IPS-15b (cell line): ENCODE data around the gene MYO1E.
"Not testable (repeated sequence)": the region's sequence is repeated elsewhere in the genome, so short reads cannot be mapped to it uniquely, and the experiment has no call there.

ENCODE experiments used
- H3K27me3 ChIP-seq: one replicate; pipeline ENCODE4 v1.6.1; 2013; ENCODE audit warnings: low read length; ENCODE audit not compliant: control insufficient read depth, insufficient read depth
- H3K36me3 ChIP-seq: one replicate; pipeline ENCODE4 v1.6.1; 2013; ENCODE audit warnings: low read length; ENCODE audit not compliant: control insufficient read depth, insufficient read depth
- H3K4me1 ChIP-seq: one replicate; pipeline ENCODE4 v1.6.1; 2013; ENCODE audit warnings: mild to moderate bottlenecking, low read length; ENCODE audit not compliant: control insufficient read depth, insufficient read depth
- H3K4me3 ChIP-seq: one replicate; pipeline ENCODE4 v1.5.1; 2013; ENCODE audit warnings: low read depth, low read length
- H3K9ac ChIP-seq: one replicate; pipeline ENCODE4 v1.6.1; 2013; ENCODE audit warnings: low read depth, mild to moderate bottlenecking, low read length
- H3K9me3 ChIP-seq: one replicate; pipeline ENCODE4 v1.6.1; 2013; ENCODE audit warnings: mild to moderate bottlenecking, low read length; ENCODE audit not compliant: control insufficient read depth, insufficient read depth

MYO1E gene

DNA sequence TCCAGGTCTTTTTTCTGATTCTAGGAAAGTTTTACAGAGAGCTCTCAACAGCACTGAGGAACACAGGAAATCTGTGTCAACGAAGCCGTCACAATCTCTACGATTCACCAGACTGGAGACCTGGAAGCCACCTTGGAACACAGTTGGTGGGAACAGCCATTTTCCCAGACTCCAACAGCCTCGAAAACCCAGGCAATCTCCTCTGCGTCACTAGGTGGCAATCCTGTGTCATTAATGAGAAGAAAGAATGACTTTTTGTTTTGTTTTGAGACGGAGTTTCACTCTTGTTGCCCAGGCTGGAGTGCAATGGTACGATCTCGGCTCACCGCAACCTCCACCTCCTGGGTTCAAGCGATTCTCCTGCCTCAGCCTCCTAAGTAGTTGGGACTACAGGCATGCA is 228.1 kb downstream of the MYO1E start:
- H3K36me3 ChIP-seq = peaks cover 11% of the 10 kb centered on the region

DNA sequence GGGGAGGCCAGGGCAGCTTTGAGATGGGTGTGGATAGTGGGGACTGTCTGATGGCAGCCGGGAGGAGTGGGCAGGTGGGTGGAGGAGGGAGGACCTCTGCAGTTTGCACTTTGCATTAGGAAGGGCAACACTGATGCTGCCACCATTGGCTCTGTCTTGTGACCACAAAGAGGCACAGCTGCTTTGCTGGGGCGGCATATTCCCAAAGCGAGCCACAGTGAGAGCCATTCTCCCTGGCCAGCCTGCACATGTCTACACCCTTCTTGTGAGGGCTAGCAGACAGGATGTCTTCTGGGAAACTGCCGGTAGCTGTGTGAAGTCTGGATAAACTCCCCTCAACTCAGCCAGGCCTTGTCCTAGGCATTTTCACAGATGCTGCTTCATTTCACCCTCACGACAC is 229.4 kb downstream of the MYO1E start:
- H3K27me3 ChIP-seq = no peaks in the 10 kb centered on the region
- no peak overlapping the region for H3K9ac ChIP-seq
- H3K9me3 ChIP-seq = no peaks in the 10 kb centered on the region
- H3K36me3 ChIP-seq = peaks cover 11% of the 10 kb centered on the region
- H3K4me3 ChIP-seq = no peak overlapping the region
- H3K4me1 ChIP-seq = peaks cover 2% of the 10 kb centered on the region

More for the DNA sequence above, 228.1 kb downstream of the MYO1E start:
- not testable (repeated sequence) for H3K9me3 ChIP-seq, H3K27me3 ChIP-seq, H3K4me3 ChIP-seq, H3K9ac ChIP-seq, H3K4me1 ChIP-seq

DNA sequence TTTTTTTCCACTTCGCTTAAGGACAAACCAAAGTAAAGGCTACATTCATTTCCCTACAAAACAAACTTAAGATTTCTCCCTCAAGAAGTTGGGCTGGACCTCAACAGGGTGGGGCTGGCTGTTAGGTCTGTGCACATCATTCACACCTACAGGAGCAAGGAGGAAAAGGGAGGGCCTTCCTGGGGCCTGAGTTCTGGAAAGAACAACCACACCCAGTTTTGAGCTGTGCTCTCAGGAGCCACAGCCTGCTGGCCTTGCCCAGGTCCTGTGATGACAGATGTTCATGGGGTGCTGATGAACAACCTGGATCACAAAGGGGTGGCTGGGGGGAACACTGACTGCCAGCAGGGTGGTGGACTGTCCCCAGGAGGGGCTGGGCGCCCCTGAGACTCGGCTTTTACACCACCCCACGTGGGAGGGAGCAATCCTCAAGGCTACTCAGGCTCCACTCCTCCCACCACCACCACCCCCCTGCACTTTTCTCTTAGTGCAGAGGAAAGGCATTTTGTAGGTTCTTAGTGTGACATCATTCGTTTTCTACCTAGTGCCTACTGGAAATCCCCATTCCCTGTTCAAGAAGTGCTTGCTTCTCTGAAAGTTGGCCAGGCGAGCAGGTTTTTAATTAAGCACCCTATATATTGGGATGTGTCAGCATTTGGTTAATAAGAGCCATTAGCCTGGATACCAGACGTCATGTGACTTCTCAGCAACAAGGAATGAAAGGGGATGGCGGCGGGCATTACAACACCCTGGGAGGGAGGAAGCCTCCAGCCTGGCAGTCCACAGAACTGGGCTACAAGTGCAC is 232.0 kb downstream of the MYO1E start:
- no peaks in the 10 kb centered on the region for H3K9me3 ChIP-seq
- H3K4me1 ChIP-seq = no peaks in the 10 kb centered on the region
- H3K36me3 ChIP-seq = peaks cover 16% of the 10 kb centered on the region
- H3K27me3 ChIP-seq = no peaks in the 10 kb centered on the region
- H3K4me3 ChIP-seq = no peak overlapping the region
- H3K9ac ChIP-seq = no peak overlapping the region

DNA sequence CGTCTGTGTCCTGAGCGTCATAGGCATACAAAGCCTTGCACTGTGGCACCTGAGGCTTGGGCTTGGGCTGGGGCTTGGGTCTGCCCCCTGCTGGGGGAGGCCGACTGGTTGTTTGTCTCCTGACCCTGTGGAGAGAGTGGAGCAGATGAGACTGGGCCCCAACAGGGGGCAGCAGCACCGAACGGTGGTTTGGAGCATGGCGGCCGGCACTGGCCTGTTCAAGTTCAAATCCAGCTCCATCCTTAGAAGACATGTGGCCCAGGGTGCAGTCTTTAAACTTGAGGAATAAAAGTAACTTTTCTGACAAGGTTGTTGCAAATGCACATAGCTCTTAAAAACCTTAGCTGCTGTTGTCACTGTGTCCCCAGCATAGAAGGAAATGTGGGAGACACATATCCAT is 234.4 kb downstream of the MYO1E start:
- H3K9ac ChIP-seq = no peak overlapping the region
- no peaks in the 10 kb centered on the region for H3K4me1 ChIP-seq
- no peaks in the 10 kb centered on the region for H3K9me3 ChIP-seq
- H3K27me3 ChIP-seq = no peaks in the 10 kb centered on the region
- H3K4me3 ChIP-seq = no peak overlapping the region
- peaks cover 19% of the 10 kb centered on the region for H3K36me3 ChIP-seq

DNA sequence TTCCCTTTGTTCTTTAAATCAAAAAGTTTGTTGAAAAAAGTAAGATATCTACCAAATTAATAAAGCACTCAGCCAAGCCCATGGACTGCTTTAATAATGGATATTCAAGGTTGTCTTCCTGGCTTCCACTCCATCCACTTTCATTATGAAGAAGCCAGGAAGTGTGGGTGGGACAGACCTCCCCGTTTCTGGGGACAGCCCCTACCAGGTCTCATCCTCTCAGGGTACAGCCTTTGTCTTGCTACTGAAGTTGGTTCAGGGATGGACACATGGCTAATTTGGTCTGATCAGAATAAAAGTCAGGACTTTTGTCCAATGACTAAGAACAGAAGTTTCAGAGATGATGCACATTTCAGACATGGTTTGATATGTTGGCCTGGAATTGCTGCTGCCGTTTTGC is 235.1 kb downstream of the MYO1E start:
- Histone ChIP-seq H3K9me3 (no peaks in the 10 kb centered on the region), H3K9ac (no peak overlapping the region), H3K4me1 (no peaks in the 10 kb centered on the region), H3K27me3 (no peaks in the 10 kb centered on the region), H3K4me3 (no peak overlapping the region), H3K36me3 (peaks cover 19% of the 10 kb centered on the region)

DNA sequence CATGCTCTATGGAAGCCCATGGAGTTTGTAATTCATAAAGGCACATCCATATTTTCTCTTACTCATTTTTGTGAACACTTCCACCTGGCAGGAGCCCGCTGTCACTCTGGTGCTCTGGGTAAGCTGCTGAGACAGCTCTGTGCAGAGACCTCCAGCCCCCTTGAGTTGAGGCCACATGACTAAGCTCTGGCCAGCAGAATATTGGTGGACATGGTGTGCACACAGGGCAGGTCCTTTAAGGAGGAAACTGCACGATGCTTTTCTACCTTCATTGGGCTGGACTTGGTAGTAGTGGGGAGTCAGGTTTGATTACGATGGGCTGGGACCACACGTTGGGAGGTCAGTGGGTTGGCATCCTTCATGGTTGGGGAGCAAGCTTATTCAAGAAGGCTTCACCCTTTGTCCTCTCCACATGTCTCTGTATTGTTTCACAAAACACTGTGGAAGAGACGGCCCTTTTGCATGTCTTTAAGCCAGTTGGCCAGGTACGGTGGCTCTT is 238.7 kb downstream of the MYO1E start:
- no peaks in the 10 kb centered on the region for H3K9me3 ChIP-seq
- H3K9ac ChIP-seq = no peak overlapping the region
- no peaks in the 10 kb centered on the region for H3K27me3 ChIP-seq
- H3K36me3 ChIP-seq = peaks cover 28% of the 10 kb centered on the region
- H3K4me3 ChIP-seq = no peak overlapping the region
- no peaks in the 10 kb centered on the region for H3K4me1 ChIP-seq

DNA sequence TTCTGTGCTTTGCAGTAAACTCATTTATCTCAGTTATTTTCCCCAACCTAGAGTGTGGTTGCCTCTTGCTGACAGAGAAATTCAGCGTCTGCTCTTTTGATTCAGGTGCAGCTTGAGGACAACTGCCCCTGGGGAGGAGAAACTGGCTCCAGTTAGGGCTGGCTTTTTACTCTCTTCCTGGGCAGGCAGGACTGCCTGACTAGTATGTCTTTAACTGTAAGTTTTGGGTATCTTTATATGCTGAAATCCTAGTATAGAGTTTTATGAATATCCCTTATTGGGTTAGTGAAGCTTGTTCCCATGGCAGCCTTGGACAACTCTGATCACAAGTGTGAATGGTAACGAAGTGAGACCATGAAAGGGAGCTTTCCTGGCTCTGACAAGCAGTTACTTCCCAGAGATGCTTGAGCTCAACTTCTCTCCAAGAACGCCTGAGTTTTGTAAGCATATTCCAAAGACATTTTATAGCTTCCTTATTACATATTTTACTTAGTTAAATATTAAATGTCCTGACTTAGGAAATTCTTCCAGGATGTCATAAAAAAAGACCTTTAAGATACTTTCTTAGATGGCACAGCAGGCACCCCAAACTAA is 240.6 kb downstream of the MYO1E start:
- H3K36me3 ChIP-seq = peaks cover 21% of the 10 kb centered on the region
- H3K4me1 ChIP-seq = no peaks in the 10 kb centered on the region
- H3K9me3 ChIP-seq = no peaks in the 10 kb centered on the region
- H3K4me3 ChIP-seq = no peak overlapping the region
- no peak overlapping the region for H3K9ac ChIP-seq
- H3K27me3 ChIP-seq = no peaks in the 10 kb centered on the region

DNA sequence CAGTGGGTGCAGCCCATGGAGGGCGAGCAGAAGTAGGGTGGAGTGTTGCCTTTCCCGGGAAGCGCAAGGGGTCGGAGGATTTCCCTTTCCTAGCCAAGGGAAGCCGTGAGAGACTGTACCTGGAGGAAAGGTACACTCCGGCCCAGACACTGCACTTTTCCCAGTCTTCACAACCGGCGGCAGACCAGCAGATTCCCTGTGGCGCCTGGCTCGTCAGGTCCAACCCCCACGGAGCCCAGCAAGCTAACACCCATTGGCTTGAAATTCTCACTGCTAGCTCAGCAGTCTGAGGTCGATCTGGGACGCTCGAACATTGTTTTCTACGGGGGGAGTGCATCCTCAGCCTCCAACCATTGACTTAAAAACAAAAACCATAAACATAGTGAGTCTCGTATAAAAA is 241.2 kb downstream of the MYO1E start:
- no peaks in the 10 kb centered on the region for H3K9me3 ChIP-seq
- H3K4me3 ChIP-seq = no peak overlapping the region
- H3K27me3 ChIP-seq = no peaks in the 10 kb centered on the region
- no peak overlapping the region for H3K9ac ChIP-seq
- peaks cover 21% of the 10 kb centered on the region for H3K36me3 ChIP-seq
- no peaks in the 10 kb centered on the region for H3K4me1 ChIP-seq

DNA sequence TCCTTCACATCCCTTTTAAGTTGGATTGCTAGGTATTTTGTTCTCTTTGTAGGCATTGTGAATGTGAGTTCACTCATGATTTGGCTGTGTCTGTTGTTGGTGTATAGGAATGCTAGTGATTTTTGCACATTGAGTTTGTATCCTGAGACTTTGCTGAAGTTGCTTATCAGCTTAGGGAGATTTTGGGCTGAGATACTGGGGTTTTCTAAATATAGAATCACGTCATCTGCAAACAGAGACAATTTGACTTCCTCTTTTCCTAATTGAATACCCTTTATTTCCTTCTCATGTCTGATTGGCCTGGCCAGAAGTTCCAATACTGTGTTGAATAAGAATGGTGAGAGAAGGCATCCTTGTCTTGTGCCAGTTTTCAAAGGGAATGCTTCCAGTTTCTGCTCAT is 245.4 kb downstream of the MYO1E start:
- peaks cover 12% of the 10 kb centered on the region for H3K36me3 ChIP-seq
- H3K9me3 ChIP-seq, H3K4me3 ChIP-seq, H3K4me1 ChIP-seq, H3K9ac ChIP-seq, H3K27me3 ChIP-seq: not testable (repeated sequence)

DNA sequence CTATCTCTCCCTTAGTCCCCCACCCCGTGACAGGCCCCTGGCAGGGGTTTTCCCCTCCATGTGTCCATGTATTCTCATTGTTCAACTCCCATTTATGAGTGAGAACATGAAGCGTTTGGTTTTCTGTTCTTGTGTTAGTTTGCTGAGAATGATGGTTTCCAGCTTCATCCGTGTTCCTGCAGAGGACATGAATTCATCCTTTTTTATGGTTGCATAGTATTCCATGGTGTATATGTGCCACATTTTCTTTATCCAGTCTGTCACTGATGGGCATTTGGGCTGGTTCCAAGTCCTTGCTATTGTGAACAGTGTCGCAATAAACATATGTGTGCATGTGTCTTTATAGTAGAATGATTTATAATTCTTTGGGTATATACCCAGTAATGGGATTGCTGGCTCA is 247.0 kb downstream of the MYO1E start:
- not testable (repeated sequence) for H3K4me1 ChIP-seq, H3K27me3 ChIP-seq, H3K4me3 ChIP-seq, H3K9ac ChIP-seq, H3K36me3 ChIP-seq, H3K9me3 ChIP-seq

DNA sequence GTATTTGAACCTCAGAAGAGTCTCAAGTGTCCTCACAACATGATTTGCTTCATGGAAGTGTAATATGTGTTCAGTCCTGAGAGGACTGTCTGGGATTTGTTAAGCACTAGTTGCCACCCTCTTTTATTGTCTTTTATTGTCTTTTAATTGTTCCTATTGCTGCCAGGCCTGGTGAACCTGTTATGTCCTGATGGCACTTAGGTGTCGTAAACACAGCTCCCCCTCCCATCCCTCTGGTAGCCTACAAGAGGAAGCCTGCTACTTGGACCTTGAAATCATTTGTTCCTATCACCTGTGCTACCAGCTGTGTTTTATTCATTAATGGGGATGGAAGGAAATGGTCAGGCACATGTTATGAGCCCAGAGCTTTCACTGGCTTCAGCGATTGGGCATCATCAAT is 248.4 kb downstream of the MYO1E start:
- no peaks in the 10 kb centered on the region for H3K27me3 ChIP-seq
- H3K36me3 ChIP-seq = peaks cover 3% of the 10 kb centered on the region
- H3K4me1 ChIP-seq = no peaks in the 10 kb centered on the region
- no peak overlapping the region for H3K9ac ChIP-seq
- H3K9me3 ChIP-seq = no peaks in the 10 kb centered on the region
- no peak overlapping the region for H3K4me3 ChIP-seq

DNA sequence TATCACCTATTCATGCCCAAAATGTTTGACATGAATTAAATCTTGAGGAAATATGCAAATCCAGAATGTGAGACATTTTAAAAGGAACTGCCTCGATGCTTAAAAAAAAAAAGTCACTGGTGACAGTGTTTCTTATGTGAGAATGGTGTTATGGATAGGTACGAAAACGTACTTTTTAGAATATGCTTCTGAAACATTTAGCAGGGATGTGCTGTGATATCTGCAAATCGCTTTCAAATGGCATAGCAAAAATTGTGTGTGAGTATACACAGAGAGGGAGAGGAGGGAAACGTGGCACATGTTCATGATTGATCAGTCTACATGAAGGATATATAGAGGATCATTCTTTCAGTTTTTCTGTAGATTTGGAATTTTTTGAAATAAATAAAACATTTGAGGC is 251.7 kb downstream of the MYO1E start:
- no peaks in the 10 kb centered on the region for H3K4me1 ChIP-seq
- H3K36me3 ChIP-seq = peaks cover 20% of the 10 kb centered on the region

More for the DNA sequence above, 251.7 kb downstream of the MYO1E start:
- no peaks in the 10 kb centered on the region for H3K9me3 ChIP-seq
- no peak overlapping the region for H3K4me3 ChIP-seq
- H3K9ac ChIP-seq = no peak overlapping the region
- H3K27me3 ChIP-seq = no peaks in the 10 kb centered on the region
